ENCODE data around the gene DNMT1.

DNMT1 gene

DNA sequence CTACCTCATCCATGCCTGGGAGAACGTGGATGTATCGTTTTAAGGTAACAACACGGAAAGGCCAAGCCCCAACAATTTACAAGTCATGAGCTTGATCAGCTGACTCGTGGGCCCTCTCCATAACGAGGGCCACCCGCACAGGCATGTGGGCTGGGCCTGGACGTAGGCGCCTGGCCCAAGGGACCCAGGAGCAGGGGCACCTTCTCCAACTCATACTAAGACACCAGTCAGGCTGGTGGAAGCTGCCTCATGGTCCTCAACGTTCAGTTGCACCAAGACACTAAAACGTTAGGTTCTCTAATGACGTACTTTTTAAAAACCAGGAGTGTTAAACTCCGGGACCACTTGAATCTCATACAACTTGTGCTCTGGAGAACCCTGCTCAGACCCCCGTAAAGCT lies 53.3 kb downstream of the DNMT1 start:
- DNase-seq (ENCODE audit: low read depth): no peak

- DNase-seq (ENCODE audit: low read depth): no peak
Measured at GRCh38 chr19:10139952-10140351, 54.8 kb downstream of the DNMT1 start.

GRCh38 chr19:10138879-10139795 lies 55.6 kb downstream of the DNMT1 start:
- no peak for DNase-seq (ENCODE audit: low read depth)

DNA sequence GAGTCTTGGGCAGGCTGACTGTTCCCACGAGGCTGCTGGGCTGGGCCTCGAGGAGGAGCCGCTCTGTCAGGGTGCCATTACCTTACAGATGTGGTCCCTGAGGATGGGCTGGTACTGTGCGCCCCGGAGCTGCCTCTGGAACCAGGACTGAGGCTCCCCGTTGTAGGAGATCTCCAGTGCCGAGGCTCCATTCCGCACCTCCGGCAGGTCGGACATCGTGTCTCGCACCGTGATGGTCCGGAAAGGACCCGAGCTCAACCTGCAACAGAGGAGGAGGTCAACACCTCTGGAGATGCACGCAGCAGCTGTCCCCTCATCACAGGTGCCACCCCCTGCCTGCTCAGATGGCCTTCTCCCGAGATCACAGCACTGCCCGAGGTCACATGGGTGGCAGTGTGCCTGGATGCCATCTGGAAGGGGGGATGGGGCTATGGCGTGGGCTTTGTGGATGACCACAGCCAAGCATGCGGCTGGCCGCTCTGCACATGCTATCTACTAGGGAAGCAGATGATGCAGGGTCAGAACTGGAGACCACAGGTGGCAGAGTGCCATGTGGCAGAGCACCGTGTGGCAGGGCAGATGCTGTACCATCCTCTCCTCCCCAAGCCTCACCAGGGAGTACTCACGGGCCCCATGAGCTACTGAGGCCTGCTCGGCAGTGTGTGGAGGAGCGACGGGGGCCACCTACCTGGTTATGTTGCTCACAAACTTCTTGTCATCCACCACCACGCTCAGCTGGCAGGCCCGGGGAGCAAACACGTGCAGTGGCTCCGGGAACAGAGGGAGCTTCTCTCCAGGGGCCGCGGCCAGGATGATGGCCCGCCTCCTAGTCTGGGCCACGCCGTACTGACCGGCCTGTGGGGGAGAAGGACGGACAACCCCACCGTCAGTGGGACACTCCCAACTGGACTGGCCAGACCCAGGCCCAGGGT lies 56.7 kb downstream of the DNMT1 start:
- DNase-seq (ENCODE audit: low read depth): no peak

DNA sequence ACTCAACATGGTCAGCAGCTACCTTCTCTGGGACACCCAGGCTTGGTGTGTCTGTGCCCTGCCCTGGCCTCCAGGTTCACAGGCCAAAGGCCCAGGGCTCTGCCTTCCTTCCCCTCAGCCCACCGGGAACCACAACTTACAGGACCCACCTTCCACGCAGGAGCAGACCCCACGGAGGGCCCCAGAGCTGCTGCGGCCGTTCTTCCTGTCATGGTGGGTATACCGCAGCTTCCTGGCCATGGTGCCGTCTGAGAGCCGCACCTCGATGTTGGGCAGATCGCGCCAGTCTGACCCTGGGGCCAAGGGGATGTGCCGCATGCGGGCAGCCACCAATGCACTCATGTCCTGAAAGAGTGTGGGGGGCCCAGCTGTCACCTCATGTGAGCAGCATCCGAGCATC lies 57.8 kb downstream of the DNMT1 start:
- DNase-seq (ENCODE audit: low read depth): no peak

DNA sequence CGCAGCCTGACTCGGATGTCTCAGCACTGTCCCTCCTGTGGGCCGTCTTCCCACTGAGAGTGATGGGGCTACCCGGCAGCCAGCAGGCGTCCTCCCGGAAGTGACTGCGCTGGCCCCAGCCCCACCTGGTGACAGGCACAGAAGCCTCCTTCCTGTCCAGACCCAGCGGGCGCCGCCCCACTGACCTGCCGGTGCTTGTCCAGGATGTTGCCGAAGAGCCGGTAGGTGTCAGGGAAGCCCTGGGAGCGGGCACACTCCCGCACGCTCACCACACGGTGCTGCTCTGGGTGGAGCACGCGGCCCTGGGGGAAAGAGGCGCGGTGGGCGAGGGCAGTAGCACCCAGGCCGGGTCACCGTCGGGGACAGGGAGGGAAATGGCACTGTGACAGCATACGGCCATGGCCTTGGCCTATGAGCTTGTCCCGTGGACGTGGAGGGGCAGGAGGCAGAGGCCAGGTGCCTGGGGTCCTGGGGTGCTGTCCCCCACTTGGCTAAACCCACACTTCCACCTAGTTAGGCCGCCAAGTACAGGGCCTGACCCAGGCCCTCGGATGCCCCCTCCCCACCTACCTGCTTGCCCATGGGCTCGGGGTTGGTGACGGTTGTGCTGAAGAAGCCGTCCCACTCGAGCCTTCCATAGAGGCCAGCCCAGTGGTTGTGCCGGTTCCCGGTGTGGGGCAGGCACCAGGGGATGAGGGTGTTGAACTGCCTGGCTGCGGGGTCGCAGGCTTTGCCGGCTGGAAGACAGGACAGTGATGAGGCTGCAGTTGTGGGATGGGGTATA lies 59.0 kb downstream of the DNMT1 start:
- no peak for DNase-seq (ENCODE audit: low read depth)

DNA sequence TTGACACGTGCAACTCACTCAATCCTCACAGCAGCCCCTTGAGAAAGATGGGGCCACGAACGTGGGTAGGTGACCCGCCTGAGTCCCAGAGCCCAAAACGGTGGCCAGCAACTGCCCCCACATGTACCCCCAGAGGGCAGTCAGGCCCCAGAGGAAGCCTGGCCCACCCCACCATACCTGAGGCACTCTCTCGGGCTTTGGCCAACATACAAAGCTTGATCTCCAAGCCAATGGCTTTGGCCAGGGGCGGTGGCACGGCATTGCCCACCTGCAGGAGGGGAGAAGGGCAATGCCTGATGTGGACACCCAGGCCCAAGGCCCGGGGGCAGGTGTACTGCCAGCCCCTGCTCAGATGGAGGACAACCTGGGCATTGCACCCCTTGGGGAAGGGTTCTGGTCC lies 60.7 kb downstream of the DNMT1 start:
- no peak for DNase-seq (ENCODE audit: low read depth)

DNA sequence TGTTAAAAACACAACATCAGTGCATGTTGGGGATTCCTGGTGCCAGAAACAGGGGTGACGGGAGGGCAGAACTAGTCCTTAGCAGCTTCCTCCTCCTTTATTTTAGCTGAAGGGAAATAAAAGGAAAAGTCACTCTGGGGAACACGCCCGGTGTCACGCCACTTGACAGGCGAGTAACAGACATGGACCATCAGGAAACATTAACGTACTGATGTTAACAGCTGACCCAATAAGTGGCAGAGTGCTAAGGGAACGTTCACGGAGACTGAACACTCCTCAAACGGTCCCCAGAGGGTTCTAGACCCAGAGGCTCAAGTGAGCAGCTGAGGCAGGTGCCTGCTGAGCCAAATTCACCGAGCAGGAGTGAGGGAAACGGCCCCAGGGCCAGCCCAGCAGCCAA lies 61.2 kb downstream of the DNMT1 start:
- DNase-seq (ENCODE audit: low read depth): no peak

DNA sequence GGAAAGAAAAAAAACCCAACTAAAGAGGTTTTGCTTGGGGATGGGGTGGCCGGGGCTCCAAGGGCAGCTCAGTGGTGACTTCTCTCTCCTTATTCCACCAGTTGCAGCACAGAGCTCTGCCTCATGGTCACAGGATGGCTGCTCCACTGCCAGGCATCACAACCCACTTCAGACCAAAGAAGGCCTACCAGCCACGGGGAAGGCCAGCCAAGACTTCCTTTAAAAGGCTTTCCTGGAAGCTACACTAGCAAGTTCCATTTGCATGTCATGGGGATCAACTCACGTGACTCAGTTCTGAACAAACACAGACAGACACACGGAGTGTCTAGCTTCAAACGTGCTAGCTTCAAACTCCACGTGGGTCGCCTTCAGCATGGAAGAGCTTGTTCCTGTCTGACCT lies 61.8 kb downstream of the DNMT1 start:
- DNase-seq (ENCODE audit: low read depth): no peak

GRCh38 chr19:10126213-10126639 lies 68.5 kb downstream of the DNMT1 start:
- DNase-seq (ENCODE audit: low read depth): no peak

DNA sequence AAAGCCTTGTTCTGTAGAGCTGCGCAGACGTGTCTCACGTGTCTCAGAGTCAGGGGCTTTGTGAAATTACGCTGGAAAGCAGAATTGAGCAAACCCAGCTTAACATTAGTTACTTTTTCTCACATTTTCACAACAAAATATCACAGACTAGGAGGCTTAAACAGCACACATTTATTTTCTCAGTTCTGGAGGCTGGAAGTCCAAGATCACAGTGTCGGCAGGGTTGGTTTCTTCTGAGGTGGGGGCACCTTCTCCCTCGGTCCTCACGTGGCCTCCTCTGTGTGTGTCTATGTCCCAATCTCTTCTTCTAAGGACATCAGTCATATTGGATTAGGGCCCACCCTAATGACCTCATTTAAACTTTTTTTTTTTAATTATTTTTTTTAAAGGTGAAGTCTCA lies 70.3 kb downstream of the DNMT1 start:
- DNase-seq (ENCODE audit: low read depth): no peak

DNA sequence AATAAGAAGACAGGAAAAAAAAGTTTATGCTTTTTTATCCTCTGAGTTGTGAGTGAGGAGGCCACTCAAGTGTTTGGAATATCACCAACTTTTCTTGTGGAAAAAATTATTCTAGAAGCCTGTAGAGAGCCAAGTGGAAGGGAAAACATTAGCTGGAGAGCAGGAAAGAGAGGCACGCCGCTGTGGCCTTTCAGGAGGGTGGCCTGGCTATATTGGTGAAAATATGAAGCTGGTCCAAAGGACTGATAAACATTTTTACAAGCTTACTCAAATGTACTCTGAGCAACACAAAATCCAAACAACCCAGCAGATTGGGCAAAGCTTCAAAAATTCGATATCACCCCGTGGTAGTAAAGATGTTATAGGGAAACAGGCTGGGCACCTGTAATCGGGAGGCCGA lies 72.7 kb downstream of the DNMT1 start:
- peak; percentile 88 for DNase-seq (ENCODE audit: low read depth)

GRCh38 chr19:10120538-10121189 lies 74.1 kb downstream of the DNMT1 start:
- peak; percentile 93 for DNase-seq (ENCODE audit: low read depth)

DNA sequence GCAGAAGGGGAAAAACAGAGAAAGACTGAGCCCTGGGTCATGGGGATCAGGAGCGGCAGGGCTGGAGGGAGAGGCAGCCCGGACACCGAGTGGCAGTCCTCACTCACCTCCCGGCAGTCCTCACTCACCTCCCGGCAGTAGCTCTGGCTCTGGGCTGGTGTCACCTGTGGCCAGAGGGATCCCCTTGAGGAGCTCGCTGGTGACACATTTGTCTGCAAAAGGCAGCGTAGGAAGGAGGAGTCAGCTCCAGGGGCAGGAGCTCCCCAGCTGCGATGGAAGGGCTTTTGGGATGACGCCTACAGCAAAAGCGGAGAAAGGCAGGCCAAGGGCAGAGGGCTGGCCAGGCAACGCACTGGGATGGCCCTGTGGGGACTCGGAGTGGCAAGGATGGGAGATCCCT lies 75.8 kb downstream of the DNMT1 start:
- DNase-seq (ENCODE audit: low read depth): no peak

- DNase-seq (ENCODE audit: low read depth): no peak
Measured at GRCh38 chr19:10116866-10117616, 77.7 kb downstream of the DNMT1 start.

DNA sequence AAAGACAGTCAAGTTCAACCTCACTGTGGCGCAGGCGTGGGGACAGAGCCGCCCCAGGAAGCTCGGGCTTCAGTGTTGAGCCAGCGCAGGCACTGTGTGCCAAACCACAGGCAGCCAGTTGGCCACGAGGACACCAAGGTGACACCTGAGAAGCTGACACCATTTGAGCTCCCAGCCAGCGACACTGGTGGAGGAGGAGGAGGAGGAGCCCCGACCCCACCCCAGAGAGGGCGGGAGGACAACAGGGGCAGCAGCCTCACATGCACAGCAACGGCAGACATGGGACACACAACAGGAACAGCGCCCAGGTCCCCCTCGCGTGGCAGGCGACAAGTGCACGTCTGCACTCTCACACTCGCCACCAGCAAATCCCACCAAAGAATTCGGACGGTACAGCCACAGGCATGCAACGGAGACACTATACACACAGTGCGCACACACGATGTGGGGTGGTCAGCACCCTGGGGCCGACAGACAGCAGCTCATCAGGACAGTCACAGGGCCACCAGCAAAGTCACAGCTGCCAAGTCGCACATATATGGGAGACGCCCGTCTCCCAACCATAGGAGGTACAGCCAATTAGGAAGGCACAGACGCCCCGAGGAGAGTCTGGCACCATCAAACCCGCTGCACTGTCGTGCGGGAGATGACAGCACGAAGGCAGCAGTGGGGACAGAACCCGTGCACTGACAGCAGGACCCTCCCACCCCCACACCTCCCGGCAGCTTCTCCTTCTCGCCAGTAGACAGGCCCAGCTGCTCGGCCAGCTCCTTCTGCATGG lies 78.5 kb downstream of the DNMT1 start:
- DNase-seq (ENCODE audit: low read depth): no peak

- DNase-seq (ENCODE audit: low read depth): no peak
Measured at GRCh38 chr19:10115392-10116084, 79.2 kb downstream of the DNMT1 start.

GRCh38 chr19:10114651-10115391 lies 79.9 kb downstream of the DNMT1 start:
- no peak for DNase-seq (ENCODE audit: low read depth)
